SK-N-SH treated with all-trans-retinoic acid at 6 μM for 48 hours (cell line): Measurements from ENCODE around the gene DLK1.

ENCODE experiments used
- ATAC-seq: fragments of 200-7000 bp; cut with Tn5 transposase; 3 replicates; pipeline ENCODE4 v1.9.1; 2020; ENCODE audit warnings: mild to moderate bottlenecking, moderate library complexity
- ARNTL ChIP-seq: fragments of 450-650 bp; formaldehyde crosslinking; IDR thresholded peaks from 2 replicates; pipeline ENCODE4 v1.5.0; 2020; ENCODE audit warnings: low read depth, mild to moderate bottlenecking, moderate library complexity, borderline replicate concordance
- BACH2 ChIP-seq: fragments of 250-450 bp; sonication (Bioruptor Pico); IDR thresholded peaks from 2 replicates; pipeline ENCODE4 v1.9.0; 2021; ENCODE audit warnings: mild to moderate bottlenecking, borderline replicate concordance
- CSDC2 ChIP-seq: fragments of 250-450 bp; sonication (Bioruptor Pico); IDR thresholded peaks from 2 replicates; pipeline ENCODE4 v1.5.0; 2020; ENCODE audit warnings: mild to moderate bottlenecking, moderate library complexity
- CSRNP3 ChIP-seq: fragments of 250-450 bp; sonication (Bioruptor Pico); IDR thresholded peaks from 2 replicates; pipeline ENCODE4 v1.5.1; 2021; ENCODE audit warnings: mild to moderate bottlenecking, moderate library complexity
- ESRRG ChIP-seq: fragments of 250-450 bp; sonication (Bioruptor Pico); IDR thresholded peaks from 2 replicates; pipeline ENCODE4 v1.6.1; 2021; ENCODE audit warnings: mild to moderate bottlenecking
- GLIS3 ChIP-seq: fragments of 250-450 bp; sonication (Bioruptor Pico); IDR thresholded peaks from 2 replicates; pipeline ENCODE4 v1.5.0; 2020; ENCODE audit warnings: mild to moderate bottlenecking, moderate library complexity
- POU6F1 ChIP-seq: fragments of 250-450 bp; sonication (Bioruptor Pico); IDR thresholded peaks from 2 replicates; pipeline ENCODE4 v1.8.0; 2021; ENCODE audit warnings: low read depth, mild to moderate bottlenecking, moderate library complexity, borderline replicate concordance
- TCF4 ChIP-seq: fragments of 250-450 bp; sonication (Bioruptor Pico); IDR thresholded peaks from 2 replicates; pipeline ENCODE4 v1.8.0; 2021; ENCODE audit warnings: mild to moderate bottlenecking, moderate library complexity, borderline replicate concordance
- TOX ChIP-seq: fragments of 250-450 bp; sonication (Bioruptor Pico); IDR thresholded peaks from 2 replicates; pipeline ENCODE4 v1.8.0; 2021; ENCODE audit warnings: mild to moderate bottlenecking, moderate library complexity, borderline replicate concordance
- TSHZ2 ChIP-seq: fragments of 250-450 bp; sonication (Bioruptor Pico); IDR thresholded peaks from 2 replicates; pipeline ENCODE4 v1.5.0; 2020; ENCODE audit warnings: mild to moderate bottlenecking, moderate library complexity
- ZC3H10 ChIP-seq: fragments of 250-450 bp; sonication (Bioruptor Pico); IDR thresholded peaks from 2 replicates; pipeline ENCODE4 v1.5.1; 2021; ENCODE audit warnings: mild to moderate bottlenecking, moderate library complexity
- ZNF565 ChIP-seq: fragments of 450-650 bp; formaldehyde crosslinking; conservative IDR thresholded peaks from 2 replicates; pipeline ENCODE4 v1.5.0; 2020; ENCODE audit warnings: low read depth, mild to moderate bottlenecking, moderate library complexity
- ZNF70 ChIP-seq: fragments of 450-650 bp; formaldehyde crosslinking; IDR thresholded peaks from 2 replicates; pipeline ENCODE4 v1.5.0; 2020; ENCODE audit warnings: mild to moderate bottlenecking, moderate library complexity
- TF ChIP-seq, protein P1 (sequence below): fragments of 250-450 bp; sonication (Bioruptor Pico); IDR thresholded peaks from 2 replicates; pipeline ENCODE4 v1.8.0; 2020; ENCODE audit warnings: mild to moderate bottlenecking, moderate library complexity, borderline replicate concordance
- TF ChIP-seq, protein P2 (sequence below): fragments of 250-450 bp; sonication (Bioruptor Pico); IDR thresholded peaks from 2 replicates; pipeline ENCODE4 v1.5.1; 2020; ENCODE audit warnings: low read depth, mild to moderate bottlenecking, moderate library complexity

Gene DLK1

DNA sequence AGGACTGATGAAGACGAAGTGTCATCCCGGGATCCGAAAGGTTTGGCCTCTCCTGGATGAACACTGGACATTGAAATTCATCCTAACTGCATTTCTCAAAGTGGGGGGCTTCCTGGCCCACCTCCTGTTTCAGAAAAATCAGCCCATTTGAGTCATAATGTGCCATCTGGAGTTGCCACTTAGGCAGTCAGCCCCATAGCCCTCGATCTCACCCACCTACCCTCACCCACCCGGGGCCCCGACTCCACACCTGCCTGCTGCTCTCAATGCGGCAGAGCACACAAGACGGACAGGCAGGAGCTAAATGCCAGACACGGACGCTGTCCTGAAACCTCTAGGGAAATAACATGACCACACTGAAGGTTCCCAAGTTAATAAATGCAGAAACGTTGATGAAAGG lies 12.6 kb downstream of the DLK1 start:
- no peak for ATAC-seq
- TF ChIP-seq CSDC2 (CRISPR knock-in tag) (no peak), ESRRG (no peak), TSHZ2 (CRISPR knock-in tag) (no peak)

DNA sequence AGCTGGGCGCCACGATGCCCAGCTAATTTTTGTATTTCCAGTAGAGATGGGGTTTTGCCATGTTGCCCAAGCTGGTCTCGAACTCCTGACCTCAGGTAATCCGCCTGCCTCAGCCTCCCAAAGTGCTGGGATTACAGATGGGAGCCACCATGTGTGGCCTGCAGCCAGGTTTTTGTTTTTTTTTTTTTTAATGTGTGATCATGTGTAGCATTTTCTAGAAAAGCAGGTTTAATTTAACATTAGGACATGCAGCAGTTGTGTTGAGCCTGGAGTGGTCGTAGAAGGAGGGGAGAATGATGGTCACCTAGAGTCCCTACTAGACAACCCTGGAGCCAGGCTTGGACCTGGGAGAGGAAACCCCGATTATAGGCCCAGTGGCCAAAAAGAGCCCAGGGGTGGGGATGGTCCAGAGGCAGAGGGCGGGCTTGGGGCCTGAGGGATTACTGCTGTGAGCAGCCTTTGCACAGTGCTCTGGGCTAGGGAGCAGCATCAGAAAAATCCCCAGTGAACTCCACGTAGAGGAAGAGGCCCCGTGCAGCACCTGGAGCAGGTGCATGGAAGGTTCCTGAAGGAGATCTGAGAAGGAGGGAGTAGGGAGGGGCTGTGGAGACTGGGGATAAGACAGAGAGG lies 13.6 kb downstream of the DLK1 start:
- ATAC-seq = no peak
- TF ChIP-seq ESRRG = no peak
- no peak for TF ChIP-seq GLIS3 (CRISPR knock-in tag)
- no peak for TF ChIP-seq POU6F1 (CRISPR knock-in tag)

GRCh38 chr14:100740929-100741328 lies 14.2 kb downstream of the DLK1 start:
- no peak for TF ChIP-seq ZNF70 (CRISPR knock-in tag)
- TF ChIP-seq TOX (CRISPR knock-in tag) = no peak
- TF ChIP-seq, protein P1, sequence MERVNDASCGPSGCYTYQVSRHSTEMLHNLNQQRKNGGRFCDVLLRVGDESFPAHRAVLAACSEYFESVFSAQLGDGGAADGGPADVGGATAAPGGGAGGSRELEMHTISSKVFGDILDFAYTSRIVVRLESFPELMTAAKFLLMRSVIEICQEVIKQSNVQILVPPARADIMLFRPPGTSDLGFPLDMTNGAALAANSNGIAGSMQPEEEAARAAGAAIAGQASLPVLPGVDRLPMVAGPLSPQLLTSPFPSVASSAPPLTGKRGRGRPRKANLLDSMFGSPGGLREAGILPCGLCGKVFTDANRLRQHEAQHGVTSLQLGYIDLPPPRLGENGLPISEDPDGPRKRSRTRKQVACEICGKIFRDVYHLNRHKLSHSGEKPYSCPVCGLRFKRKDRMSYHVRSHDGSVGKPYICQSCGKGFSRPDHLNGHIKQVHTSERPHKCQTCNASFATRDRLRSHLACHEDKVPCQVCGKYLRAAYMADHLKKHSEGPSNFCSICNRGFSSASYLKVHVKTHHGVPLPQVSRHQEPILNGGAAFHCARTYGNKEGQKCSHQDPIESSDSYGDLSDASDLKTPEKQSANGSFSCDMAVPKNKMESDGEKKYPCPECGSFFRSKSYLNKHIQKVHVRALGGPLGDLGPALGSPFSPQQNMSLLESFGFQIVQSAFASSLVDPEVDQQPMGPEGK (CRISPR knock-in tag) = no peak
- TF ChIP-seq, protein P2, sequence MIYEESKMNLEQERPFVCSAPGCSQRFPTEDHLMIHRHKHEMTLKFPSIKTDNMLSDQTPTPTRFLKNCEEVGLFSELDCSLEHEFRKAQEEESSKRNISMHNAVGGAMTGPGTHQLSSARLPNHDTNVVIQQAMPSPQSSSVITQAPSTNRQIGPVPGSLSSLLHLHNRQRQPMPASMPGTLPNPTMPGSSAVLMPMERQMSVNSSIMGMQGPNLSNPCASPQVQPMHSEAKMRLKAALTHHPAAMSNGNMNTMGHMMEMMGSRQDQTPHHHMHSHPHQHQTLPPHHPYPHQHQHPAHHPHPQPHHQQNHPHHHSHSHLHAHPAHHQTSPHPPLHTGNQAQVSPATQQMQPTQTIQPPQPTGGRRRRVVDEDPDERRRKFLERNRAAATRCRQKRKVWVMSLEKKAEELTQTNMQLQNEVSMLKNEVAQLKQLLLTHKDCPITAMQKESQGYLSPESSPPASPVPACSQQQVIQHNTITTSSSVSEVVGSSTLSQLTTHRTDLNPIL (CRISPR knock-in tag) = no peak
- ATAC-seq = no peak

DNA sequence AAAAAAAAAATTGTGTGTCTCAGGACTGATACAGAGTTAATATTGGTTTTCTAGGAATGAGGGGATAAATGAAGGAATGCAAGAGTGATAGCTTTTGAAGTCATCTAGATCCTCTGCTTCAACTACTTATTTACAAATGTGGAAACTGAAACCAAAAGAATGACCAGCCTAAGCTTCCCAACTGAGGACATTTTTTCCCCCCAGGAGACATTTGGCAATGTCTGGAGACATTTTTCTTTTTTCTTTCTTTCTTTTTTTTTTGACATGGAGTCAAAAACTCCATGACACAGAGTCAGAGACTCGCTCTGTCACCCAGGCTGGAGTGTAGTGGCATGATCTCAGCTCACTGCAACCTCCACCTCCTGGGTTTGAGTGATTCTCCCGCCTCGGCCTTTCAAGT lies 15.3 kb downstream of the DLK1 start:
- TF ChIP-seq ZC3H10 (no peak), ARNTL (CRISPR knock-in tag) (no peak), CSRNP3 (CRISPR knock-in tag) (no peak), ZNF565 (CRISPR knock-in tag) (no peak), BACH2 (CRISPR knock-in tag) (no peak)
- TF ChIP-seq, all 23 proteins: peak for 0
- no peak for ATAC-seq

DNA sequence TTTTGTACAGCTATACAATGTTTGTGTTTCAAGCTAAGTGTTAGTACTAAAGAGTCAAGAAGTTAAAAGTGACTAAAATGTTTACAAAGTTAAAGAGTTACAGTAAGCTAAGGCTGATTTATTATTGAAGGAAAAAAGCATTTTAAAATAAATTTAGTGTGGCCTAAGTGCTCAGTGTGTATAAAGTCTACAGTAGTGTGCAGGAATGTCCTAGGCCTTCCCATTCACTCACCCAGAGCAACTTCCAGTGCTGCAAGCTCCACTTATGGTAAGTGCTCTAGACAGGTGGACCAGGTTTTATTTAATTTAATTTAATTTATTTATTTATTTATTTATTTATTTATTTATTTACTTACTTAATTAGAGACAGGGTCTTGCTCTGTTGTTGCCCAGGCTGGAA lies 19.6 kb downstream of the DLK1 start:
- no peak for TF ChIP-seq ZNF565 (CRISPR knock-in tag)
- ATAC-seq = no peak

DNA sequence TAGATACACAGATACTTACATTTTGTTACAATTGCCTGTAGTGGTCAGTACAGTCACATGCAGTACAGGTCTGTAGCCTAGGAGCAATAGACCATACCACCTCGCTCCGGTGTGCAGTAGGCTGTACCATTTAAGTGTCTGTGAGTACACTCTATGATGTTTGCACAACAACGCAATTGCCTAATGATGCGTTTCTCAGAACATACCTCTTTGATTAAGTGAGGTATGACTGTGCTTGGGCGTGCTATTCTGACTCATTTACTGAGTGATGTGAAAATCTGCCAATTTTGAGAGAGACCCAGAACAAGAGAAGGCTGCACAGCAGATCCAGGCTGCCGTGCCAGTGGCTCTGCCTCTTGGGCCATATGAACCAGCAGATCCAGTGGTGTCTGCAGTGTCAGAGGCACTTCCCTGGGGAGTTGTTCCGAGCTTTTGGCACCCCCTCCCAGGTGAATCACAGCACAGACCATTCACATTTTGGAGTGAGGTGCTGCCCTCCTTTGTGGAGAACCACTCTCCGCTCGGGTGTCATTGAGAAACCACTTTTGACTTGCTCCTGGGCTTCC lies 20.4 kb downstream of the DLK1 start:
- peak; percentile 82 for ATAC-seq
- TF ChIP-seq TSHZ2 (CRISPR knock-in tag) (no peak), TCF4 (CRISPR knock-in tag) (no peak), POU6F1 (CRISPR knock-in tag) (no peak)
- TF ChIP-seq, protein P2 (CRISPR knock-in tag) = no peak
